HEK293T (cell line): ENCODE data around the gene CALN1.

Experiments used
- ARNT ChIP-seq: fragments of 450-650 bp; IDR thresholded peaks from 2 replicates; pipeline ENCODE4 v1.6.1; 2017; ENCODE audit warnings: mild to moderate bottlenecking
- BHLHE40 ChIP-seq: fragments of 450-650 bp; IDR thresholded peaks from 2 replicates; pipeline ENCODE4 v1.6.1; 2016; ENCODE audit warnings: mild to moderate bottlenecking, moderate library complexity, borderline replicate concordance
- CTBP1 ChIP-seq: fragments of 450-650 bp; IDR thresholded peaks from 2 replicates; pipeline ENCODE4 v1.6.1; 2016; ENCODE audit warnings: borderline replicate concordance
- FOXK2 ChIP-seq: fragments of 450-650 bp; IDR thresholded peaks from 2 replicates; pipeline ENCODE4 v1.6.1; 2016; ENCODE audit warnings: mild to moderate bottlenecking
- FOXM1 ChIP-seq: fragments of 450-650 bp; IDR thresholded peaks from 2 replicates; pipeline ENCODE4 v1.6.1; 2017; ENCODE audit warnings: mild to moderate bottlenecking, borderline replicate concordance
- HDGF ChIP-seq: fragments of 450-650 bp; IDR thresholded peaks from 2 replicates; pipeline ENCODE4 v1.6.1; 2017; ENCODE audit warnings: antibody characterized with exemption, borderline replicate concordance
- SP1 ChIP-seq: fragments of 450-650 bp; IDR thresholded peaks from 2 replicates; pipeline ENCODE4 v1.6.1; 2017
- SUZ12 ChIP-seq: fragments of 450-650 bp; IDR thresholded peaks from 2 replicates; pipeline ENCODE4 v1.6.1; 2016; ENCODE audit warnings: mild to moderate bottlenecking
- TARDBP ChIP-seq: fragments of 450-650 bp; IDR thresholded peaks from 2 replicates; pipeline ENCODE4 v1.6.1; 2016
- TF ChIP-seq, protein P1 (sequence below): fragments of 450-650 bp; IDR thresholded peaks from 2 replicates; pipeline ENCODE4 v1.6.1; 2016

DNA sequence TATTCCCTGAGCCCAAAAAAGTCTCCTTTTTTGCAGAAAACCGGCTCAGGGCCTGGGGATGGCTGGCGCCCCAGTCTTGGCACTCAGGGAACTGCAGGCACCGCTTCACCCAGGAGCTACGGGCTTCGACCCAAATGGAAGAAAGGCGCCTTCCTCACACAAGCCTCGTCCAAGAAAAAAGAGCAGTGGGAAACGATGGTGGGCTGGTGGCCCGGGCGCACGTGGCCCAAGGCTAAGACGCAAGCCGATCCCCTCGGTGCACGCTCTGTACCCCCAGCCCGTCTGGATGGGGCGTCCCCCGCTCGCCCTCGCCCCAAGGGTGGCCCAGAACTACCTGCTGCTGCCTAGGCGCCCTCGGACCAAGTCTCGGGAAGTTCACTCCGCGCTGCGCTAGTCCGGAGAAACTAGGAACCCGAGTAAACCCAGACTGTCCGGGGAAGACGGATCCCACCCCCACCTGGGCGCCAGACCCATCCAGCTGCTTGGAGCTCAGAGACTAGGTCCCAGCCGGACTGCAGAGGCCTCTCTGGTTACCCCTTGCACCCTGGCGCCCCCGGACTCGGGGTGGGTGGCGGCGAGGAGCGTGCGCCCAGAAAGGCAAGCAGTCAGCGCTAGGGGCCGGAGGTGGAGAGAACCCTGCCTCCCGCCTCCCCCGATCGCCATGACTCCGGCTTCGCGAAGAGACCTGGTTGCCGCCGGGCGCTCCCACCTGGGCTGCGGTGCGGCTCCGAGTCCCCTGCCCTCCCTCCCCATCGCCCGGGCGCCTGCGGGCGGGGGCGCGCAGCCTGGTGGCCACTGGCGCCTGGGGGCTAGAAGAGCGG lies 76.4 kb downstream of the CALN1 start:
- TF ChIP-seq CTBP1 (no peak), SUZ12 (no peak), FOXK2 (no peak), FOXM1 (no peak), SP1 (no peak), HDGF (no peak), TARDBP (no peak), BHLHE40 (no peak), ARNT (no peak)
- TF ChIP-seq, protein P1, sequence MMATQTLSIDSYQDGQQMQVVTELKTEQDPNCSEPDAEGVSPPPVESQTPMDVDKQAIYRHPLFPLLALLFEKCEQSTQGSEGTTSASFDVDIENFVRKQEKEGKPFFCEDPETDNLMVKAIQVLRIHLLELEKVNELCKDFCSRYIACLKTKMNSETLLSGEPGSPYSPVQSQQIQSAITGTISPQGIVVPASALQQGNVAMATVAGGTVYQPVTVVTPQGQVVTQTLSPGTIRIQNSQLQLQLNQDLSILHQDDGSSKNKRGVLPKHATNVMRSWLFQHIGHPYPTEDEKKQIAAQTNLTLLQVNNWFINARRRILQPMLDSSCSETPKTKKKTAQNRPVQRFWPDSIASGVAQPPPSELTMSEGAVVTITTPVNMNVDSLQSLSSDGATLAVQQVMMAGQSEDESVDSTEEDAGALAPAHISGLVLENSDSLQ = no peak
